Measurements from ENCODE around the gene ZSCAN29. TPM values are rescaled to one million over a fixed set of nuclear protein-coding genes. Genes with fewer than 3 reads are reported as not detected.
A peak's percentile ranks its signal among the peaks of the same experiment; 100 is the strongest.

Gene ZSCAN29
- total and polyA plus RNA-seq, 7 donors = 5.7 to 31.5 (median 19.8) TPM

DNA sequence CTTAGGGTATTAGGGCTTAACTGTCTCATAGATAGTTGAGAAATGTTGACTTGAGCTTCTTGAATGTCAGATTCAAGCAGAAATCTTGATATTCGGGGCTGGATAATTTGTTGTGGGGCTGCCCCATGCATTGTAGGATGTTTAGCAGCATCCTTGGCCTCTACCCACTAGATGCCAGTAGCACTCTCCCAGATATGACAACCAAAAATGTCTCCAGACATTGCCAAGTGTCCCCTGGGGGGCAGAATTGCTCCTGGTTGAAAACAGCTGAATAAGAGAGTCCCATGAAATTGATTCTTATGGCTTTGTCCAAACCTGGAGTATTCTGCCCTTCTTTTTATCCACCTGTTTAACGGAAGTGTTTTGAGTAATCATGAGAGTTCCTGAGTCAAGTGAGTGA lies 24.5 kb downstream of the ZSCAN29 start:
- intact Hi-C loops (cut with DNase I) = no loop called here
- 85 to 94% (median 90%) methylated on average over 2 of the region's 2 CpGs for WGBS, 3 donors
- no peak for ATAC-seq
- Histone ChIP-seq H3K4me3 (no peak overlapping the region), H3K27ac (no peak overlapping the region), H3K9me3 (no peaks in the 10 kb centered on the region), H3K27me3 (ENCODE audit: insufficient read depth in 3 of 3, low read length in 2 of 3) (no peaks in the 10 kb centered on the region), H3K4me1 (no peaks in the 10 kb centered on the region), H3K36me3 (ENCODE audit: insufficient read depth in 1 of 2, low read depth in 1 of 2) (peaks cover 3 to 99% of the 10 kb centered on the region in 2 donors)
- TF ChIP-seq, protein P1, sequence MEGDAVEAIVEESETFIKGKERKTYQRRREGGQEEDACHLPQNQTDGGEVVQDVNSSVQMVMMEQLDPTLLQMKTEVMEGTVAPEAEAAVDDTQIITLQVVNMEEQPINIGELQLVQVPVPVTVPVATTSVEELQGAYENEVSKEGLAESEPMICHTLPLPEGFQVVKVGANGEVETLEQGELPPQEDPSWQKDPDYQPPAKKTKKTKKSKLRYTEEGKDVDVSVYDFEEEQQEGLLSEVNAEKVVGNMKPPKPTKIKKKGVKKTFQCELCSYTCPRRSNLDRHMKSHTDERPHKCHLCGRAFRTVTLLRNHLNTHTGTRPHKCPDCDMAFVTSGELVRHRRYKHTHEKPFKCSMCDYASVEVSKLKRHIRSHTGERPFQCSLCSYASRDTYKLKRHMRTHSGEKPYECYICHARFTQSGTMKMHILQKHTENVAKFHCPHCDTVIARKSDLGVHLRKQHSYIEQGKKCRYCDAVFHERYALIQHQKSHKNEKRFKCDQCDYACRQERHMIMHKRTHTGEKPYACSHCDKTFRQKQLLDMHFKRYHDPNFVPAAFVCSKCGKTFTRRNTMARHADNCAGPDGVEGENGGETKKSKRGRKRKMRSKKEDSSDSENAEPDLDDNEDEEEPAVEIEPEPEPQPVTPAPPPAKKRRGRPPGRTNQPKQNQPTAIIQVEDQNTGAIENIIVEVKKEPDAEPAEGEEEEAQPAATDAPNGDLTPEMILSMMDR (IDR thresholded peaks at IDR 0.05) = no peak
- DNase-seq = no peak

DNA sequence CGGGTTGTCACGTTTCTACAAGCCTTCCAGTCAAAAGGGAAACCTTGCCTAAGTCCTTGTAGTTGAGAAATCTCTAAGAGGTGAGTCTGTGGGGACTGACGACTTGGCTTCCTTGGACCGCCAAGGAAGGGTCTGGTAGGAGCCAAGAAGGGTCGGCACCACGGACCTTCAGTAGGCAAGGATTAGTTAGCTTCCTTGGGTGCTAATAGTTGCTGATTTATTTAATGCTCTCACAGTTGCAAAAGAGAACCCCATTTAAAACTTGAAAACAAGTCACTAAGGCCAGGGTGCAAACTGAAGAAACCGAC lies 40.1 kb downstream of the ZSCAN29 start:
- Histone ChIP-seq H3K9me3 (no peaks in the 10 kb centered on the region), H3K27ac (peak overlapping the region; percentile 97), H3K4me3 (peak overlapping the region; percentile 89), H3K4me1 (peaks cover 39% of the 10 kb centered on the region), H3K36me3 (ENCODE audit: insufficient read depth in 1 of 2, low read depth in 1 of 2) (peaks cover 2 to 40% of the 10 kb centered on the region in 2 donors), H3K27me3 (ENCODE audit: insufficient read depth in 3 of 3, low read length in 2 of 3) (no peaks in the 10 kb centered on the region)
- intact Hi-C loops (cut with DNase I) = no loop called here
- DNase-seq = no peak
- no peak for ATAC-seq
- TF ChIP-seq, protein P1 (IDR thresholded peaks at IDR 0.05) = no peak
- WGBS, 3 donors = 1 to 3% (median 2%) methylated on average over 7 of the region's 7 CpGs

DNA sequence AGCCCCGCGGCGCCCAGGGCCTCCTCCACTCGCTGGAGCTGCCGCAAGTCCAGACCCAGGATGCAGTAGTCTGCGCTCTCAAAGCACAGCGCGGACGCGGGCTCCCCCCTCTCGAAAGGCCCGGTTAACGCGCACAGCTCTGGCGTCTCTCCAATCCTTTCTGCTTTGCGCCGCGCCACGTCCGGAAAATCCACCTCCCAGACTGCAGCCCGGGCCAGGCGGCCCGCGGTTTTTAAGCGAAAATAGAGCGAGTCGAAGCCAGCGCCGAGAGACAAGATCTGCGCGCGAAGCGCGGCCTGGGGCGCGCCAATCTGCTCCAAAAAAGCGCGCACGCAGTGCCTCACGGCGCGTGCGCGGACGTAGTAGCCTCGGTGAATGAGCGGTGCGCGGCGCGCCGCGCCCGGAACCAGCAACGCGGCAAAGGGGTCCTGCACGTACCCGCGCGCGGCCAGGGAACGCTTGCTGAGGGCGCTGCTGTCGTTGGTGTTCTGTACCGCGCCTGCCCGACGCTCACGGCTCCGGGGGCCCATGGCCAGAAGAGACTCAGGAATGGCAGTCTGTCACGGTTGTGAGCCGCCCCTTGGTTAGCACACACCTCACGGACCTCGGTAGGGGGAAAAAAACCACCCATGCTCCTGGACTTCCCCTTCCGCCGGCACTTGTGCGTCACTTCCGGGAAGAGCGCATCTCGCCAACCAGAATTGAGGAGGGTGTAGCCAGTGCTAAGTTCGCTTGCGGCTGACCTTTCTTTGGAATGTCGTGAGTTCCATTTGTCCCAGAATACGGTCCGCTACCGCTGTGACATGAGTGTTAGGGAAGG lies 40.7 kb downstream of the ZSCAN29 start, which contains the start of gene LCMT2:
LCMT2 (minus strand) TSS at position 614 of the 820 bp plus-strand sequence; CDS start at position 530, 84 bp downstream.
- intact Hi-C loops (cut with DNase I) = loop anchor here in 1 of 2 donors (10.0 kb wide), 1 partner anchor 225 kb away; the partner anchor contains the start of gene UBR1
- H3K4me3 ChIP-seq = peak within 1 kb of the TSS; percentile 89
- ATAC-seq (peak; percentile 95 to 97 (median 96)), DNase-seq (peak; percentile 93 to 97)
- H3K27ac ChIP-seq = peak within 1 kb of the TSS; percentile 97
- TF ChIP-seq, protein P1 (IDR thresholded peaks at IDR 0.05) = no peak
- no peaks in the 10 kb centered on the region for H3K9me3 ChIP-seq
- H3K4me1 ChIP-seq = peaks cover 39% of the 10 kb centered on the region
- WGBS, 3 donors = 0 to 1% (median 0%) methylated on average over 71 to 86 of the region's 86 CpGs
- no peaks in the 10 kb centered on the region for H3K27me3 ChIP-seq (ENCODE audit: insufficient read depth in 3 of 3, low read length in 2 of 3)
- peaks cover 2 to 35% of the 10 kb centered on the region in 2 donors for H3K36me3 ChIP-seq (ENCODE audit: insufficient read depth in 1 of 2, low read depth in 1 of 2)

DNA sequence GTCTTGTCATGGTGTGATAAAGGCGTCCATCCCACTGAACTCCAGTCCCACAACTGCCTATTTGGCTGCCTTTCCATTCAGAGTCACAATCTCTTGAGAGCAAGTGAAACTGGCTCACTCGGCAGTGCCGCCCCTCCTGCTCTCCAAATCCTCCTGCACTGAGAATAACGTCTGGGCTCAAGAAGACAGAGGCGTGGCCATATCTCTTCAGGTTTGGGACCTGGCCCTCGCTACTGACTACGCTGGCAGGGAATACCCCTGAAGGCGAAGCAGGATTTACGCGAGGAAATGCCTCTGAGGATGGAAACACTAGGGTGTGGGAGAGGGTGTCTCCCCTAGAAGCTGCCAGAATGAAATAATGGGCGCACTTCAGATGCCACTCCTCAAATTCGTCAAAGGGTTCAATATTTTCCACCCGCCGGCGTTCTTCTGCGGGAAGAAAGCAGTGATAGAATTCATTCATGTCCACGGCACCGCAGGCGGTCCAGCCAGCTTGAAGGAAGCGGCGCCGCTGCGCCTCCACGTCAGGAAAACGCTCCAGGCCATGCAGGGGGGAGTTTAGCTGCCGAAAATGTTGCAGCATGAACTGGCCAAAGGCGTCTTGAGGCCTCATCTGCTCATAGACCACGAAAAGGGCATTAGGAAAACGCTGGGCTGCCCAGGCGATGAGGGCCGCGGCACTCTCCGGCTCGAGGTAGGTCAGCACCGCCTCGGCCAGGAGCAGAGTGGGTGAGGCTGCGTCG lies 41.5 kb downstream of the ZSCAN29 start:
- H3K4me3 ChIP-seq = peak overlapping the region; percentile 89
- TF ChIP-seq, protein P1 (IDR thresholded peaks at IDR 0.05) = no peak
- peaks cover 2 to 28% of the 10 kb centered on the region in 2 donors for H3K36me3 ChIP-seq (ENCODE audit: insufficient read depth in 1 of 2, low read depth in 1 of 2)
- intact Hi-C loops (cut with DNase I) = loop anchor here in 1 of 2 donors (10.0 kb wide), 1 partner anchor 225 kb away; the partner anchor contains the start of gene UBR1
- ATAC-seq (peak in 1 of 4 donors; percentile 2), DNase-seq (no peak)
- WGBS, 3 donors = 4 to 10% (median 7%) methylated on average over 34 to 38 of the region's 38 CpGs
- no peaks in the 10 kb centered on the region for H3K27me3 ChIP-seq (ENCODE audit: insufficient read depth in 3 of 3, low read length in 2 of 3)
- H3K27ac ChIP-seq = peak overlapping the region; percentile 97
- no peaks in the 10 kb centered on the region for H3K9me3 ChIP-seq
- H3K4me1 ChIP-seq = peaks cover 39% of the 10 kb centered on the region
